ENCODE measurements around the gene NCKAP5. TPM values are rescaled to one million over a fixed set of nuclear protein-coding genes. Genes with fewer than 3 reads are reported as not detected.

Gene NCKAP5
- total RNA-seq, 2 donors from 2014 or later: 2.0 to 7.1 TPM

DNA sequence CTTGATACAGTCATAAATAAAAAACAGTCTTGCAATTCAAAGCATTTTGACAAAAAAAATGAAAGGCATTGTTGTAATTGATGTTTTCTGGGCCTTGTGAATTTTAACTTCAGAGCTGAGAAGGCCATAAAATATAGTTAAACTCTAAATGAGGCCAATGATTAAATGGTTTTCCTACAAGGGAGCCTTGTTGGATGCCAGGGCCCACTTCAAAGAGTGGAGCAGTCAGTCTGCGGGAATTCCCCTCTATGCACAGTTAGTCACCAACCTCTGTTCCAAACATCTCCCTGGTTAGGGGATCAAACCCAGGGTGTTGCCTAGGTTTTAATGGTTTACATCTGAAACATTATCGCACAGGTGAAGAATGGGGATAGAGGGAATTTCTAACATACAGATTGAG lies 143.4 kb downstream of the NCKAP5 start:
- TF ChIP-seq POLR2AphosphoS5 (IDR thresholded peaks at IDR 0.05) (no peak), POLR2A (IDR thresholded peaks at IDR 0.05) (no peak)
- TF ChIP-seq, protein P1, sequence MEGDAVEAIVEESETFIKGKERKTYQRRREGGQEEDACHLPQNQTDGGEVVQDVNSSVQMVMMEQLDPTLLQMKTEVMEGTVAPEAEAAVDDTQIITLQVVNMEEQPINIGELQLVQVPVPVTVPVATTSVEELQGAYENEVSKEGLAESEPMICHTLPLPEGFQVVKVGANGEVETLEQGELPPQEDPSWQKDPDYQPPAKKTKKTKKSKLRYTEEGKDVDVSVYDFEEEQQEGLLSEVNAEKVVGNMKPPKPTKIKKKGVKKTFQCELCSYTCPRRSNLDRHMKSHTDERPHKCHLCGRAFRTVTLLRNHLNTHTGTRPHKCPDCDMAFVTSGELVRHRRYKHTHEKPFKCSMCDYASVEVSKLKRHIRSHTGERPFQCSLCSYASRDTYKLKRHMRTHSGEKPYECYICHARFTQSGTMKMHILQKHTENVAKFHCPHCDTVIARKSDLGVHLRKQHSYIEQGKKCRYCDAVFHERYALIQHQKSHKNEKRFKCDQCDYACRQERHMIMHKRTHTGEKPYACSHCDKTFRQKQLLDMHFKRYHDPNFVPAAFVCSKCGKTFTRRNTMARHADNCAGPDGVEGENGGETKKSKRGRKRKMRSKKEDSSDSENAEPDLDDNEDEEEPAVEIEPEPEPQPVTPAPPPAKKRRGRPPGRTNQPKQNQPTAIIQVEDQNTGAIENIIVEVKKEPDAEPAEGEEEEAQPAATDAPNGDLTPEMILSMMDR (IDR thresholded peaks at IDR 0.05): no peak
- 52% methylated on average over 2 of the region's 2 CpGs for WGBS
- H3K27ac ChIP-seq: no peak overlapping the region
- H3K4me3 ChIP-seq: no peak overlapping the region
- H3K36me3 ChIP-seq: no peaks in the 10 kb centered on the region
- H3K27me3 ChIP-seq (replicated peaks; ENCODE audit: insufficient read depth): no peaks in the 10 kb centered on the region
- no peaks in the 10 kb centered on the region for H3K9me3 ChIP-seq
- intact Hi-C loops (cut with DNase I): no loop called here
- DNase-seq (ENCODE audit: low spot score): no peak
- no peaks in the 10 kb centered on the region for H3K4me1 ChIP-seq (replicated peaks)

- Histone ChIP-seq H3K27me3 (replicated peaks; ENCODE audit: insufficient read depth) (no peaks in the 10 kb centered on the region), H3K36me3 (no peaks in the 10 kb centered on the region), H3K9me3 (no peaks in the 10 kb centered on the region), H3K4me3 (no peak overlapping the region), H3K4me1 (replicated peaks) (no peaks in the 10 kb centered on the region), H3K27ac (no peak overlapping the region)
- WGBS: 48% methylated on average over 5 of the region's 5 CpGs
- intact Hi-C loops (cut with DNase I): no loop called here
- TF ChIP-seq POLR2AphosphoS5 (IDR thresholded peaks at IDR 0.05) (no peak), POLR2A (IDR thresholded peaks at IDR 0.05) (no peak)
- TF ChIP-seq, protein P1 (IDR thresholded peaks at IDR 0.05): no peak
- DNase-seq (ENCODE audit: low spot score): no peak
Observed at GRCh38 chr2:133422931-133423351, 145.3 kb downstream of the NCKAP5 start.

DNA sequence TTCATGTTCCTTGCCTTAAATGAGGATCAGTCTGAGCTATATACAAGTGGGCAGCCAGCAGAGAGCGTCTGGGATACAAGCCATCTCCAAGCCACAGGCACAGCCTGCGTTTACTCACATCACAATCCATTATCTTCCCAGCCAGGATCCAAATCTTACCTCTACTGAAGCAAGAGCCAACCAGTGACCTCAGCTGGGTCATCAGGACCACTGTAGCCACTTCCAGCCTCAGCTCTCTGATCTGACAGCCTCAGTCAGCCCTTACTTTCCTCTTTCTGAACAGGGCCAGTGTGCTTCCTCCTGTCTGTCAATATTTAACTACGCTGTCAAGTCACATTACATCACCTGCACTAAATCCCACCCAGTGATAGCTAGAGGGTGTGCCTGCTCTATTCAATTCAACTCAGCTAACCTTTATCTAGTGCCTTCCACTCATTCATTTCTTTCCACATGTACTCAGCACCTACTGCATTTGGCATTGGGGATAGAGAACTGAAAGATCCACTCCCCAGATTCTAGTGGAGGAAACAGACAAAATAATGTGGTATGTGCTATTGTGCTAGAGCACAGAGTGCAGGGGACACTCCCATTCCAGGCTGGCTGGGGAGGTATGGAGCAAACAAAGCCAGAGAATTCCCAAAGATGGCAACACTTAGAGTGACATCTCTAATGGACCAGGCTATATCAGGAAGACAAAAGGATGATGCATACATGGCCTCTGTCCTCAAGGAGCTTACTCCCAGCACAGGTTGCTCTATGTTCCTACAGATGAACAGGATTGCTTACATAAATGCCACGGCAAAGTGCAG lies 146.5 kb downstream of the NCKAP5 start:
- no peaks in the 10 kb centered on the region for H3K27me3 ChIP-seq (replicated peaks; ENCODE audit: insufficient read depth)
- no peaks in the 10 kb centered on the region for H3K4me1 ChIP-seq (replicated peaks)
- DNase-seq (ENCODE audit: low spot score): no peak
- no peaks in the 10 kb centered on the region for H3K9me3 ChIP-seq
- TF ChIP-seq, protein P1 (IDR thresholded peaks at IDR 0.05): no peak
- TF ChIP-seq POLR2AphosphoS5 (IDR thresholded peaks at IDR 0.05): no peak
- no peak for TF ChIP-seq POLR2A (IDR thresholded peaks at IDR 0.05)
- no peak overlapping the region for H3K4me3 ChIP-seq
- no peak overlapping the region for H3K27ac ChIP-seq
- 42% methylated on average over 4 of the region's 4 CpGs for WGBS
- no peaks in the 10 kb centered on the region for H3K36me3 ChIP-seq
- intact Hi-C loops (cut with DNase I): no loop called here

DNA sequence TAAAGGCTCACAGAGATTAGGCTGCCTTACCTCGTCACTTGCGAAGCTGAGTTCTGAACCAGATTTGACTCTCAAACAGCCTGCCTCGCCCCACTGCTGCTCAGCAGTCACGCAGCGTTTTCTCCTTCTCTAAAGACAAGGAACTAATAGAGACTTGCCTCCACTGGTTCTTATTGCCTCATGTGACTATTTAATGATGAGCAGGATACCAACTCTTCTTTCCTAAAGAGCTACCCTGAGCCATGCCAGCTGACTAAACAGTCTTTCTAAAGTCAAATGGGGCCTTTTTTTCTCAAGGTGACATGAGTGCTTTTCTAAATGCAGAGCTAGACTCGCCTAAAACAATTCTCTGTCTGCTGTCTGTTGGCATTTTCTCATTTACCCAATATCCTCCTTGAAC lies 147.5 kb downstream of the NCKAP5 start:
- 76% methylated on average over 6 of the region's 6 CpGs for WGBS
- intact Hi-C loops (cut with DNase I): no loop called here
- Histone ChIP-seq H3K36me3 (no peaks in the 10 kb centered on the region), H3K4me1 (replicated peaks) (no peaks in the 10 kb centered on the region), H3K27me3 (replicated peaks; ENCODE audit: insufficient read depth) (no peaks in the 10 kb centered on the region), H3K4me3 (no peak overlapping the region), H3K9me3 (no peaks in the 10 kb centered on the region), H3K27ac (no peak overlapping the region)
- no peak for DNase-seq (ENCODE audit: low spot score)
- TF ChIP-seq, protein P1 (IDR thresholded peaks at IDR 0.05): no peak
- no peak for TF ChIP-seq POLR2AphosphoS5 (IDR thresholded peaks at IDR 0.05)
- TF ChIP-seq POLR2A (IDR thresholded peaks at IDR 0.05): no peak

- no peak for TF ChIP-seq POLR2A (IDR thresholded peaks at IDR 0.05)
- TF ChIP-seq, protein P1 (IDR thresholded peaks at IDR 0.05): no peak
- no peak for TF ChIP-seq POLR2AphosphoS5 (IDR thresholded peaks at IDR 0.05)
- 83% methylated on average over 4 of the region's 4 CpGs for WGBS
- Histone ChIP-seq H3K9me3 (no peaks in the 10 kb centered on the region), H3K4me1 (replicated peaks) (no peaks in the 10 kb centered on the region), H3K27ac (no peak overlapping the region), H3K27me3 (replicated peaks; ENCODE audit: insufficient read depth) (no peaks in the 10 kb centered on the region), H3K36me3 (no peaks in the 10 kb centered on the region), H3K4me3 (no peak overlapping the region)
- intact Hi-C loops (cut with DNase I): no loop called here
- DNase-seq (ENCODE audit: low spot score): no peak
Observed at GRCh38 chr2:133418671-133419070, 149.6 kb downstream of the NCKAP5 start.

All from prostate gland (tissue), 2 donors.